K562 (cell line): ENCODE data around the gene NT5C. TPM values are rescaled to one million over a fixed set of nuclear protein-coding genes. Genes with fewer than 3 reads are reported as not detected.
"Not testable (repeated sequence)": the region's sequence is repeated elsewhere in the genome, so short reads cannot be mapped to it uniquely, and the experiment has no call there.

Experiments used
- ATAC-seq: fragments of 200-7000 bp; cut with Tn5 transposase; 3 replicates; pipeline ENCODE4 v1.9.1; 2020; ENCODE audit warnings: moderate library complexity
- BruUV-seq: library from RNA; stranded (reverse); fragments of 400-500 nt; replicated peaks from 2 replicates; lab custom pipeline; 2021; lab: Mats Ljungman, UMichigan
- CTCF ChIA-PET: fragments of 300-600 bp; formaldehyde crosslinking; extraction: SDS; loops from one replicate; lab custom pipeline; 2021; ENCODE audit warnings: low intra/inter-chr PET ratio; lab: Yijun Ruan, JAX
- POLR2A ChIA-PET: fragments of 300-600, 350-650 bp; sonication (Branson Sonifier 250); formaldehyde crosslinking; extraction: SDS; loops from one replicate; lab custom pipeline; 2021; ENCODE audit warnings: antibody characterized with exemption, inconsistent platforms; lab: Yijun Ruan, JAX
- DNase-seq, 4 experiments: peaks; one replicate each; pipeline versions ENCODE4 v3.0.0 to v3.0.0-alpha.2; 2011 to 2018; ENCODE audit warnings: low spot score in 3 of 4, mixed read lengths in 3 of 4; ENCODE audit errors: extremely low read depth in 1 of 4
- FAIRE-seq: peaks from 2 replicates; lab custom pipeline; 2011; peaks lifted over from hg19 to GRCh38; lab: Jason Lieb, UNC
- H2AFZ ChIP-seq: 2 replicates; pipeline ENCODE4 v1.6.0; 2011; ENCODE audit warnings: low read depth, low read length, control low read depth, inconsistent platforms
- H3K27ac ChIP-seq: fragments of 200-600 bp; 3 replicates; pipeline ENCODE4 v1.8.0; 2011; ENCODE audit warnings: low read depth, mild to moderate bottlenecking, control low read depth, inconsistent platforms, low read length, moderate library complexity, mixed read lengths; ENCODE audit errors: extremely low read depth
- H3K27me3 ChIP-seq, 2 experiments: fragments of 300-600 bp in 1 of 2; 2 replicates in 1 of 2; 3 replicates in 1 of 2; pipeline versions ENCODE4 v1.6.0 to v1.8.0; 2011; ENCODE audit warnings: inconsistent platforms in 2 of 2, low read length in 2 of 2, mild to moderate bottlenecking in 1 of 2, mixed read lengths in 1 of 2, moderate library complexity in 1 of 2; ENCODE audit not compliant: control insufficient read depth in 2 of 2, insufficient read depth in 2 of 2
- H3K36me3 ChIP-seq: fragments of 300-600 bp; 3 replicates; pipeline ENCODE4 v1.8.0; 2011; ENCODE audit warnings: mild to moderate bottlenecking, low read length, inconsistent platforms; ENCODE audit not compliant: control insufficient read depth, insufficient read depth
- H3K4me1 ChIP-seq, 2 experiments: fragments of 200-600 bp in 1 of 2; replicated peaks in 1 of 2; 2 replicates in 1 of 2; 3 replicates in 1 of 2; pipeline versions ENCODE4 v1.5.1 to v1.8.0; 2011; ENCODE audit warnings: inconsistent platforms in 2 of 2, low read length in 2 of 2, mild to moderate bottlenecking in 1 of 2, mixed read lengths in 1 of 2, moderate library complexity in 1 of 2; ENCODE audit not compliant: control insufficient read depth in 2 of 2, insufficient read depth in 2 of 2
- H3K4me2 ChIP-seq: 2 replicates; pipeline ENCODE4 v1.6.1; 2011; ENCODE audit warnings: low read length, control low read depth, inconsistent platforms, mixed read lengths; ENCODE audit not compliant: insufficient read depth
- H3K4me3 ChIP-seq: fragments of 200-600 bp; sonication (generic), shearing (Covaris generic); 2 replicates; pipeline ENCODE4 v1.5.1; 2016; ENCODE audit warnings: control low read depth, inconsistent platforms
- H3K79me2 ChIP-seq: fragments of 200-600 bp; 3 replicates; pipeline ENCODE4 v1.8.0; 2011; ENCODE audit warnings: low read length, inconsistent platforms; ENCODE audit not compliant: control insufficient read depth, insufficient read depth
- H3K9ac ChIP-seq, 2 experiments: 2 replicates each; pipeline versions ENCODE4 v1.6.0 to v1.6.1; 2011; ENCODE audit warnings: low read depth in 2 of 2, low read length in 2 of 2, control low read depth in 1 of 2, inconsistent platforms in 1 of 2, mild to moderate bottlenecking in 1 of 2, mixed read lengths in 1 of 2; ENCODE audit not compliant: insufficient read depth in 1 of 2
- H3K9me1 ChIP-seq: one replicate; pipeline ENCODE4 v1.6.0; 2011; ENCODE audit warnings: inconsistent platforms, mild to moderate bottlenecking, low read length, moderate library complexity; ENCODE audit not compliant: control insufficient read depth, insufficient read depth
- H3K9me3 ChIP-seq: replicated peaks from 2 replicates; pipeline ENCODE4 v1.5.1; 2011; ENCODE audit warnings: low read depth, low read length, inconsistent platforms; ENCODE audit not compliant: control insufficient read depth, insufficient read depth
- H4K20me1 ChIP-seq: replicated peaks from 2 replicates; pipeline ENCODE4 v1.6.1; 2011; ENCODE audit warnings: low read length, inconsistent platforms, mixed read lengths; ENCODE audit not compliant: control insufficient read depth, insufficient read depth
- ZNF121 ChIP-seq: sonication (generic); formaldehyde crosslinking; conservative IDR thresholded peaks from 2 replicates; pipeline ENCODE4 v1.8.0; 2022; ENCODE audit warnings: missing genetic modification reagents
- WGBS: fragments of 100-300 bp; shearing (Covaris generic); methylation state at CpG from one replicate; pipeline ENCODE4 v1.1.6; 2016; ENCODE audit warnings: low coverage, mixed read lengths; ENCODE audit not compliant: insufficient coverage; ENCODE audit errors: missing lambda C conversion rate; 5-methylcytosine and 5-hydroxymethylcytosine counted together
- in situ Hi-C: fragments of 300-500 bp; cut with MboI; formaldehyde crosslinking; loops from 4 replicates; pipeline ENCODE4 v1.15.0; 2018; ENCODE audit warnings: inconsistent platforms, mixed read lengths
- intact Hi-C: fragments of 100-400 bp; cut with micrococcal nuclease; formaldehyde crosslinking; loops from 2 replicates; pipeline ENCODE4 v1.14.2; 2022
- polyA plus RNA-seq, 8 experiments: library from polyadenylated mRNA; depleted of rRNA in 4 of 8; stranded (reverse) in 5 of 8; unstranded in 3 of 8; fragments of >200 nt; fragmentation: Nextera tagmentation in 2 of 8; fragmentation: Illumina TruSeq in 1 of 8; extraction: Ambion mirVana in 2 of 8; extraction: Trizol in 1 of 8; gene quantifications; 2 replicates each; pipeline versions ENCODE4 v1.2.1 to v1.2.3, GENCODE V29; 2011 to 2014; ENCODE audit warnings: inconsistent platforms in 1 of 8, missing spikeins in 1 of 8
- total RNA-seq, 7 experiments: library from RNA; depleted of rRNA in 6 of 7; stranded (reverse); fragments of >200 nt in 6 of 7; fragmentation: Illumina TruSeq in 2 of 7; extraction: Trizol in 2 of 7; gene quantifications; 2 replicates each; pipeline versions ENCODE4 v1.2.1 to v1.2.3, GENCODE V29; 2011 to 2021; ENCODE audit warnings: low replicate concordance in 1 of 7
- TF ChIP-seq, protein P1 (sequence below), 2 experiments: fragments of 450-650 bp; formaldehyde crosslinking in 1 of 2; IDR thresholded peaks; 2 replicates each; pipeline versions ENCODE4 v1.4.0 to v1.6.1; 2014 to 2020; ENCODE audit warnings: mild to moderate bottlenecking in 2 of 2, borderline replicate concordance in 1 of 2, low read depth in 1 of 2
- TF ChIP-seq, protein P2 (sequence below): sonication (generic); formaldehyde crosslinking; IDR thresholded peaks from 2 replicates; pipeline ENCODE4 v1.8.1; 2023; ENCODE audit warnings: mild to moderate bottlenecking, missing genetic modification reagents

The NT5C gene
- total and polyA plus RNA-seq, 9 of the 15 experiments (the other 6 are each of a cell fraction or from before 2014, with no cell fraction given), result 2.9 to 205 (median 45.0) TPM

DNA sequence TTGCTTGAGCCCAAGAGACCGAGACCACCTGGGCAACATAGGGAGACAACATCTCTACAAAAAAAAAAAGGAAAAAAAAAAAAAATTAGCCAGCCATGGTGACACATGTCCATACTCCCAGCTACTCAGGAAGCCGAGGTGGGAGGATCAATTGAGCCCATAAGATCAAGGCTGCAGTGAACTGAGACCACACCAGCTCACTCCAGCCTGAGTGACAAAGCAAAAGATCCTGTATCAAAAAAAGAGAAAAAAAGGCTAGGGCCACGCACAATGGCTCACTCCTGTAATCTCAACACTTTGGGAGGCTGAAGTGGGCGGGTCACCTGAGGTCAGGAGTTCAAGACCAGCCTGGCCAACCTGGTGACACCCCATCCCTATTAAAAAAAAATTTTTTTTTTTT, 37.5 kb upstream of the NT5C start (continued):
- TF ChIP-seq, protein P1, sequence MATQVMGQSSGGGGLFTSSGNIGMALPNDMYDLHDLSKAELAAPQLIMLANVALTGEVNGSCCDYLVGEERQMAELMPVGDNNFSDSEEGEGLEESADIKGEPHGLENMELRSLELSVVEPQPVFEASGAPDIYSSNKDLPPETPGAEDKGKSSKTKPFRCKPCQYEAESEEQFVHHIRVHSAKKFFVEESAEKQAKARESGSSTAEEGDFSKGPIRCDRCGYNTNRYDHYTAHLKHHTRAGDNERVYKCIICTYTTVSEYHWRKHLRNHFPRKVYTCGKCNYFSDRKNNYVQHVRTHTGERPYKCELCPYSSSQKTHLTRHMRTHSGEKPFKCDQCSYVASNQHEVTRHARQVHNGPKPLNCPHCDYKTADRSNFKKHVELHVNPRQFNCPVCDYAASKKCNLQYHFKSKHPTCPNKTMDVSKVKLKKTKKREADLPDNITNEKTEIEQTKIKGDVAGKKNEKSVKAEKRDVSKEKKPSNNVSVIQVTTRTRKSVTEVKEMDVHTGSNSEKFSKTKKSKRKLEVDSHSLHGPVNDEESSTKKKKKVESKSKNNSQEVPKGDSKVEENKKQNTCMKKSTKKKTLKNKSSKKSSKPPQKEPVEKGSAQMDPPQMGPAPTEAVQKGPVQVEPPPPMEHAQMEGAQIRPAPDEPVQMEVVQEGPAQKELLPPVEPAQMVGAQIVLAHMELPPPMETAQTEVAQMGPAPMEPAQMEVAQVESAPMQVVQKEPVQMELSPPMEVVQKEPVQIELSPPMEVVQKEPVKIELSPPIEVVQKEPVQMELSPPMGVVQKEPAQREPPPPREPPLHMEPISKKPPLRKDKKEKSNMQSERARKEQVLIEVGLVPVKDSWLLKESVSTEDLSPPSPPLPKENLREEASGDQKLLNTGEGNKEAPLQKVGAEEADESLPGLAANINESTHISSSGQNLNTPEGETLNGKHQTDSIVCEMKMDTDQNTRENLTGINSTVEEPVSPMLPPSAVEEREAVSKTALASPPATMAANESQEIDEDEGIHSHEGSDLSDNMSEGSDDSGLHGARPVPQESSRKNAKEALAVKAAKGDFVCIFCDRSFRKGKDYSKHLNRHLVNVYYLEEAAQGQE (IDR thresholded peaks at IDR 0.05; ENCODE audit: borderline replicate concordance), result peak; percentile 23; the same call in 1 of the 2 replicates
- TF ChIP-seq, protein P1 (CRISPR knock-in tag; IDR thresholded peaks at IDR 0.05; ENCODE audit: low read depth), result no peak
- TF ChIP-seq, all 486 proteins: peak for 5

DNA sequence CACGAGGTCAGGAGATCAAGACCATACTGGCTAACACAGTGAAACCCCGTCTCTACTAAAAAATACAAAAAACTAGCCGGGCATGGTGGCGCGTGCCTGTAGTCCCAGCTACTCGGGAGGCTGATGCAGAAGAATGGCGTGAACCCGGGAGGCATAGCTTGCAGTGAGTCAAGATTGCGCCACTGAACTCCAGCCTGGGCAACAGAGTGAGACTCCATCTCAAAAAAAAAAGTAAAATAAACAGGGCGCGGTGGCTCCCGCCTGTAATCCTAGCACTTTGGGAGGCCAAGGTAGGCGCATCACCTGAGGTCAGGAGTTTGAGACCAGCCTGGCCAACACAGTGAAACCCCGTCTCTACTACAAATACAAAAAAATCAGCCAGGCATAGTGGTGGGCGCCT, 33.1 kb upstream of the NT5C start:
- DNase-seq, H3K79me2 ChIP-seq, ATAC-seq, CTCF ChIA-PET, intact Hi-C loops, H3K9me3 ChIP-seq, H3K4me3 ChIP-seq, H3K9me1 ChIP-seq, H3K27ac ChIP-seq, BruUV-seq, H3K4me2 ChIP-seq, H4K20me1 ChIP-seq, H2AFZ ChIP-seq, FAIRE-seq, H3K4me1 ChIP-seq, H3K27me3 ChIP-seq, in situ Hi-C loops, H3K9ac ChIP-seq: not testable (repeated sequence)
- H3K36me3 ChIP-seq, result peaks cover 35% of the 10 kb centered on the region
- POLR2A ChIA-PET, result interaction anchor here (0.6 to 1.2 kb wide), 8 partner anchors 9 to 290 kb away, joined by 3 to 7 read pairs (median 3); partner anchors contain the start of gene JPT1
- WGBS, result 94% methylated on average over 15 of the region's 15 CpGs
- TF ChIP-seq, protein P2, sequence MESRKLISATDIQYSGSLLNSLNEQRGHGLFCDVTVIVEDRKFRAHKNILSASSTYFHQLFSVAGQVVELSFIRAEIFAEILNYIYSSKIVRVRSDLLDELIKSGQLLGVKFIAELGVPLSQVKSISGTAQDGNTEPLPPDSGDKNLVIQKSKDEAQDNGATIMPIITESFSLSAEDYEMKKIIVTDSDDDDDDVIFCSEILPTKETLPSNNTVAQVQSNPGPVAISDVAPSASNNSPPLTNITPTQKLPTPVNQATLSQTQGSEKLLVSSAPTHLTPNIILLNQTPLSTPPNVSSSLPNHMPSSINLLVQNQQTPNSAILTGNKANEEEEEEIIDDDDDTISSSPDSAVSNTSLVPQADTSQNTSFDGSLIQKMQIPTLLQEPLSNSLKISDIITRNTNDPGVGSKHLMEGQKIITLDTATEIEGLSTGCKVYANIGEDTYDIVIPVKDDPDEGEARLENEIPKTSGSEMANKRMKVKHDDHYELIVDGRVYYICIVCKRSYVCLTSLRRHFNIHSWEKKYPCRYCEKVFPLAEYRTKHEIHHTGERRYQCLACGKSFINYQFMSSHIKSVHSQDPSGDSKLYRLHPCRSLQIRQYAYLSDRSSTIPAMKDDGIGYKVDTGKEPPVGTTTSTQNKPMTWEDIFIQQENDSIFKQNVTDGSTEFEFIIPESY (CRISPR knock-in tag), result peak; percentile 84
- peak; percentile 33; the same call in 1 of the 2 replicates for TF ChIP-seq ZNF121 (CRISPR knock-in tag)
